ENCODE results near the gene TGFBR1. TPM values are rescaled to one million over a fixed set of nuclear protein-coding genes. Genes with fewer than 3 reads are reported as not detected.

TGFBR1 gene
- total RNA-seq, 2 experiments from 2014 or later = 12.9 to 14.6 TPM

DNA sequence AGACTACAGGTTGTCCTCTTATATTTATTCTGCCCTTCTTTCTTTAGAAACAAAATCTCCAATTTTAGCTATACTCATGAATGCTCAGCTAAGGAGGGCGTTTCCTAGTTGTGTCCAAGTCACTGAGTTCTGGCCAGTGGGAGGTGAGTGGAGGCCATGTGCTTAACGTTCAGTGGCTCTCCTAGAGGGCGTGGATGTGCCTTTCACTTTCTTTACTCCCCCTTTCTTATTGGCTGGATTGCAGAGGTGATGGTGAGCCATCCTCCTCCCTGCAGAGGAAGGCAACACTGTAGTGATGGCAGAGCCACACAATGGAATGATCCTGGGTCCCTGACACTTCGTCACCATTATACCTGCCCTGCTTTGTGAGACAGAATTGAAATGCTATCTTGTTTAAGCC lies 62.2 kb downstream of the TGFBR1 start:
- Mint-ChIP-seq H3K4me3 (no peak overlapping the region), H3K36me3 (ENCODE audit: low read depth) (no peaks in the 10 kb centered on the region), H3K4me1 (ENCODE audit: low read depth) (peaks cover 20% of the 10 kb centered on the region), H3K27me3 (peaks cover 13% of the 10 kb centered on the region), H3K27ac (no peak overlapping the region), H3K9me3 (no peaks in the 10 kb centered on the region)
- intact Hi-C loops (cut with DNase I, micrococcal nuclease) = loop anchor here in 1 of 2 experiments (10.0 kb wide), 1 partner anchor 848 kb away; no protein-coding TSS in a partner anchor
- Histone ChIP-seq H3K4me3 (ENCODE audit: low read length) (no peak overlapping the region), H3K27me3 (ENCODE audit: control insufficient read depth in 1 of 2, insufficient read depth in 2 of 2, low read length in 2 of 2) (no peaks in the 10 kb centered on the region), H3K9me3 (ENCODE audit: control insufficient read depth in 1 of 2, insufficient read depth in 1 of 2, low read length in 2 of 2) (no peaks in the 10 kb centered on the region), H3K27ac (ENCODE audit: low read depth in 1 of 2, low read length in 2 of 2) (no peak overlapping the region), H3K4me1 (ENCODE audit: insufficient read depth, low read length) (peaks cover 5% of the 10 kb centered on the region), H3K36me3 (ENCODE audit: insufficient read depth, low read length) (no peaks in the 10 kb centered on the region)
- ChIA-PET POLR2A (no interaction called here), CTCF (no interaction called here)
- ATAC-seq (ENCODE audit: poor library complexity) (no peak), DNase-seq (no peak)
- TF ChIP-seq, protein P1, sequence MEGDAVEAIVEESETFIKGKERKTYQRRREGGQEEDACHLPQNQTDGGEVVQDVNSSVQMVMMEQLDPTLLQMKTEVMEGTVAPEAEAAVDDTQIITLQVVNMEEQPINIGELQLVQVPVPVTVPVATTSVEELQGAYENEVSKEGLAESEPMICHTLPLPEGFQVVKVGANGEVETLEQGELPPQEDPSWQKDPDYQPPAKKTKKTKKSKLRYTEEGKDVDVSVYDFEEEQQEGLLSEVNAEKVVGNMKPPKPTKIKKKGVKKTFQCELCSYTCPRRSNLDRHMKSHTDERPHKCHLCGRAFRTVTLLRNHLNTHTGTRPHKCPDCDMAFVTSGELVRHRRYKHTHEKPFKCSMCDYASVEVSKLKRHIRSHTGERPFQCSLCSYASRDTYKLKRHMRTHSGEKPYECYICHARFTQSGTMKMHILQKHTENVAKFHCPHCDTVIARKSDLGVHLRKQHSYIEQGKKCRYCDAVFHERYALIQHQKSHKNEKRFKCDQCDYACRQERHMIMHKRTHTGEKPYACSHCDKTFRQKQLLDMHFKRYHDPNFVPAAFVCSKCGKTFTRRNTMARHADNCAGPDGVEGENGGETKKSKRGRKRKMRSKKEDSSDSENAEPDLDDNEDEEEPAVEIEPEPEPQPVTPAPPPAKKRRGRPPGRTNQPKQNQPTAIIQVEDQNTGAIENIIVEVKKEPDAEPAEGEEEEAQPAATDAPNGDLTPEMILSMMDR (IDR thresholded peaks at IDR 0.05) = no peak

DNA sequence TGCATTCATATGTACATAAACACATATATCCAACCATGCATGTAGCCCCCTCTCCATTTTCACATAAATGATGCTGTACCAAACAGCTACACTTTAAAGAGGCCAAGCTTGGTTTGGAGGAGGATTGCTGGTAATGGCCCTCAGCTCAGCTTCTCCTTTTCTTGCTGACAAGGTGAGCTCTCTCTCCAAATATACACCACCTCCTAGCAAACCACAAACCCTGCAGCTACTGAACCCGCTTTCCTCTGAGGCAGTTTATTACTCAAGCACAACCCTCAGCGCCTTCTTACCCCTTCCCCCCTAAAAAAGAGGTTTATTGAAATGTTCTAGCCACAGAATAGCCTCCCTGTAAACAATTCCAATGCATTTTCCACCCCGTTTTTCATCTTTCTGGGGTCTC lies 62.8 kb downstream of the TGFBR1 start:
- no peaks in the 10 kb centered on the region for H3K9me3 ChIP-seq (ENCODE audit: control insufficient read depth in 1 of 2, insufficient read depth in 1 of 2, low read length in 2 of 2)
- DNase-seq (no peak), ATAC-seq (ENCODE audit: poor library complexity) (no peak)
- ChIA-PET CTCF (no interaction called here), POLR2A (no interaction called here)
- H3K4me1 Mint-ChIP-seq (ENCODE audit: low read depth) = peaks cover 18% of the 10 kb centered on the region
- peaks cover 11% of the 10 kb centered on the region for H3K27me3 Mint-ChIP-seq
- no peak overlapping the region for H3K27ac Mint-ChIP-seq
- H3K27ac ChIP-seq (ENCODE audit: low read depth in 1 of 2, low read length in 2 of 2) = no peak overlapping the region
- TF ChIP-seq, protein P1 (IDR thresholded peaks at IDR 0.05) = no peak
- no peak overlapping the region for H3K4me3 Mint-ChIP-seq
- no peaks in the 10 kb centered on the region for H3K36me3 ChIP-seq (ENCODE audit: insufficient read depth, low read length)
- no peaks in the 10 kb centered on the region for H3K9me3 Mint-ChIP-seq
- H3K27me3 ChIP-seq (ENCODE audit: control insufficient read depth in 1 of 2, insufficient read depth in 2 of 2, low read length in 2 of 2) = no peaks in the 10 kb centered on the region
- no peaks in the 10 kb centered on the region for H3K36me3 Mint-ChIP-seq (ENCODE audit: low read depth)
- no peak overlapping the region for H3K4me3 ChIP-seq (ENCODE audit: low read length)
- intact Hi-C loops (cut with DNase I, micrococcal nuclease) = loop anchor here in 1 of 2 experiments (10.0 kb wide), 1 partner anchor 847 kb away; no protein-coding TSS in a partner anchor
- H3K4me1 ChIP-seq (ENCODE audit: insufficient read depth, low read length) = peaks cover 5% of the 10 kb centered on the region

DNA sequence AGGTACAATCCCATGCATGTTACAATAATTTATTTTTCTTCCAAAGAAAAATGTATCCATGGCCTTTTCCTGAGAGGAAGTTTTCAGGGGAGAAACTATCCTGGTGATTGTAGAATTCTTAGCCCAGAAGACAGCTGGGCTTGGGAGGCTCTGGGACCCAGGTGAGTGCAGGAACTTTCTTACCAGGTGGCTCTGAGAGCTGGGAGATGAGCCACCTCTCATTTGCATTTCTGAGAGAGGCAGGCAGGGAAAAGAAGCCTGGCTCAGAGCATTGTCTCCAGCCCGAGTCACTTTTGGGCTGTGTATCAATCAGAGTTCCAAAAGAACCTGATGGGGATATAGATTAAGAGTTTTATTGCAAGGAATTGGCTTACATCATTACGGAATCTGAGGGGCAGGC lies 64.2 kb downstream of the TGFBR1 start:
- CTCF ChIA-PET = no interaction called here
- intact Hi-C loops (cut with DNase I, micrococcal nuclease) = loop anchor here in 1 of 2 experiments (10.0 kb wide), 1 partner anchor 846 kb away; no protein-coding TSS in a partner anchor
- Mint-ChIP-seq H3K4me3 (no peak overlapping the region), H3K36me3 (ENCODE audit: low read depth) (no peaks in the 10 kb centered on the region), H3K4me1 (ENCODE audit: low read depth) (peaks cover 14% of the 10 kb centered on the region), H3K27ac (no peak overlapping the region), H3K27me3 (peaks cover 8% of the 10 kb centered on the region), H3K9me3 (no peaks in the 10 kb centered on the region)
- H3K36me3 ChIP-seq (ENCODE audit: insufficient read depth, low read length) = no peaks in the 10 kb centered on the region
- DNase-seq = no peak
- no peak for ATAC-seq (ENCODE audit: poor library complexity)
- H3K9me3 ChIP-seq (ENCODE audit: control insufficient read depth in 1 of 2, insufficient read depth in 1 of 2, low read length in 2 of 2) = no peaks in the 10 kb centered on the region
- H3K27me3 ChIP-seq (ENCODE audit: control insufficient read depth in 1 of 2, insufficient read depth in 2 of 2, low read length in 2 of 2) = no peaks in the 10 kb centered on the region
- POLR2A ChIA-PET = no interaction called here
- peaks cover 5% of the 10 kb centered on the region for H3K4me1 ChIP-seq (ENCODE audit: insufficient read depth, low read length)
- TF ChIP-seq, protein P1 (IDR thresholded peaks at IDR 0.05) = no peak
- no peak overlapping the region for H3K27ac ChIP-seq (ENCODE audit: low read depth in 1 of 2, low read length in 2 of 2)
- no peak overlapping the region for H3K4me3 ChIP-seq (ENCODE audit: low read length)
